PFSK-1 (cell line): ENCODE measurements around the gene ATP6V0E2.

Experiments
- POLR2AphosphoS5 ChIP-seq: IDR thresholded peaks from 2 replicates; pipeline ENCODE4 v1.6.1; 2012; ENCODE audit warnings: low read depth, mild to moderate bottlenecking, control low read depth, low read length, moderate library complexity
- REST ChIP-seq, 2 experiments: IDR thresholded peaks; 2 replicates each; pipeline versions ENCODE4 v1.6.1 to v1.8.0; 2011 to 2012; ENCODE audit warnings: low read depth in 2 of 2, low read length in 2 of 2, control low read depth in 1 of 2, inconsistent platforms in 1 of 2, mild to moderate bottlenecking in 1 of 2, moderate library complexity in 1 of 2; ENCODE audit not compliant: insufficient read depth in 1 of 2
- TAF1 ChIP-seq: IDR thresholded peaks from 2 replicates; pipeline ENCODE4 v1.6.1; 2012; ENCODE audit warnings: low read length, control low read depth, borderline replicate concordance; ENCODE audit not compliant: insufficient read depth

- no peak for TF ChIP-seq REST (IDR thresholded peaks at IDR 0.05; ENCODE audit: insufficient read depth in 1 of 2, low read depth in 2 of 2, low read length in 2 of 2)
- no peak for TF ChIP-seq POLR2AphosphoS5
- TF ChIP-seq TAF1 = no peak
Observed at GRCh38 chr7:149866779-149867447, 6.9 kb upstream of the ATP6V0E2 start.
